Sigmoid colon (tissue), 4 donors: ENCODE measurements around the gene OSBP2.

Experiments
- EP300 ChIP-seq, 4 donors: sonication (generic); formaldehyde crosslinking; IDR thresholded peaks; one replicate each; pipeline ENCODE4 v1.6.1; 2017; ENCODE audit warnings: antibody characterized with exemption in 4 of 4
- POLR2A ChIP-seq, 2 donors: fragments of 450-650 bp; IDR thresholded peaks; one replicate each; pipeline ENCODE4 v1.6.1; 2016; ENCODE audit warnings: antibody characterized with exemption in 2 of 2, mild to moderate bottlenecking in 2 of 2, moderate library complexity in 2 of 2
- POLR2AphosphoS5 ChIP-seq, 4 donors: sonication (generic); formaldehyde crosslinking; IDR thresholded peaks; one replicate each; pipeline ENCODE4 v1.6.1; 2017; ENCODE audit warnings: antibody characterized with exemption in 4 of 4

DNA sequence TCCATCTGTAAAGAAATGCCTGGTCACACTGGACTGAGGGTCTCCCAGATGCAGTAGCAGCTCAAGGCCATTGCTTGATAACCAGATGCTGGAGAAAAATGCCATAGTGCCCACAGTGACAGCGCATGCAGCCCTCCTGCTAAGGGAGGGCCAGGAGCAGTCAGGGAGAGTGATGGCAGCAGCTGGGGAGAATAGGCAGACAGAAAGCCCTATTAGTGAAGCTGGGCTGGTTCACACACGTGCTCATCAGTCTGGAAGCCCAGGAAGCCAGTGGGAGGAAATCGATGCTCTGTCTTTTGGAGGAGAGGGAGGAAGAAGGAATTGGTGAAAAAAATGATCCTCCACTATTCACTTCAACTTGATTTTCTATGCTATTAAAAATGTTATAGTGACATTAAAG is 82.9 kb downstream of the OSBP2 start:
- no peak for TF ChIP-seq POLR2A (IDR thresholded peaks at IDR 0.05)
- TF ChIP-seq POLR2AphosphoS5 (IDR thresholded peaks at IDR 0.05) = no peak
- TF ChIP-seq EP300 (IDR thresholded peaks at IDR 0.05) = no peak
